Measurements from ENCODE around the gene HABP4.

Gene HABP4

DNA sequence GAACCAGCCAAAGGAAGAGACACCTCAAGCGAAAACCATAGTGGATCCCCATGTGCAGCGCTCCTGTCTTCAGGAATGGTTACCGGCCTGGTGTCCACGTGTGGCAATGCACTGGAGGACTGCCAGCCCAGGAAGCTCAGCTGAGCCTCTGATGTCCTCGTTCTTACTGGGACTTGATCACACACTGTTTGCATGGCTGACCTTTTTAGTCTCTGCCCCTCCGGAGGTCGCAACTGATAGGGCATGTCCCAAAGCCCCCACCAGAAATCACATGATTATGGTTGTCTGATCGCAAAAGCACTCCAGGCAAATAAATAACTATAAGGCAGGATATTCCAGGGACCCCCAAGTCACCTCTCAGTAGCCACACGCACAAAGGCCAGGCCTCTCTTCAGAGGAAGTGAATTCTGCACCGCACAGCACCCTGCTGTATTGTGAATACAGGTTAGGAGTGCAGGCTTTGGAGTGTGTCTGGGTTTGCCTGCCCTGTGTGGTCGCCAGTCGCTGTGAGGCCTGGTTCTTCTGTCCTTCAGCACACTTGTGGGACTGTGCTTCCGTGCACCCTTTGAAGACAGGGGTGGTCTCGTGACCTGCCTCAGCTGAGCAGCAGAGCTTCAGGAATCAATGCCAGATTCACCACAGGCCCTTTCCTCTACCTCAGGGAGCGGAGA is 13.4 kb upstream of the HABP4 start:
- FAIRE-seq: no peak

DNA sequence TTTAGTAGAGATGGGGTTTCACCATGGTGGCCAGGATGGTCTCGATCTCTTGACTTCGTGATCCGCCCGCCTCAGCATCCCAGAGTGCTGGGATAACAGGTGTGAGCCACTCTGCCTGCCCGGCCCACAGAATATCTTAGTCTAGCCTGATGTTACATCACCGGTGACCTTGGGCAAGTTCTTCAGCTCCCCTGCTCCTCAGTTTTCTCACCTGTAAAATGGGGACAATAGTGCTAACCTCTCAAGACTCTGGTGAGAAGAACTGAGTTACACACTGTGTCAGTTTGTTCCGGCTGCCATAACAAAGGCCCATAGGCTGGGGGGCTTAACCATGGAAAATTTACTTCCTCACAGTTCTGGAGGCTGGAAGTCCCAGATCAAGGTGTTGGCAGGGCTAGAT is 12.5 kb upstream of the HABP4 start:
- FAIRE-seq: no peak

GRCh38 chr9:96440671-96441199 is 9.2 kb upstream of the HABP4 start:
- no peak for FAIRE-seq

DNA sequence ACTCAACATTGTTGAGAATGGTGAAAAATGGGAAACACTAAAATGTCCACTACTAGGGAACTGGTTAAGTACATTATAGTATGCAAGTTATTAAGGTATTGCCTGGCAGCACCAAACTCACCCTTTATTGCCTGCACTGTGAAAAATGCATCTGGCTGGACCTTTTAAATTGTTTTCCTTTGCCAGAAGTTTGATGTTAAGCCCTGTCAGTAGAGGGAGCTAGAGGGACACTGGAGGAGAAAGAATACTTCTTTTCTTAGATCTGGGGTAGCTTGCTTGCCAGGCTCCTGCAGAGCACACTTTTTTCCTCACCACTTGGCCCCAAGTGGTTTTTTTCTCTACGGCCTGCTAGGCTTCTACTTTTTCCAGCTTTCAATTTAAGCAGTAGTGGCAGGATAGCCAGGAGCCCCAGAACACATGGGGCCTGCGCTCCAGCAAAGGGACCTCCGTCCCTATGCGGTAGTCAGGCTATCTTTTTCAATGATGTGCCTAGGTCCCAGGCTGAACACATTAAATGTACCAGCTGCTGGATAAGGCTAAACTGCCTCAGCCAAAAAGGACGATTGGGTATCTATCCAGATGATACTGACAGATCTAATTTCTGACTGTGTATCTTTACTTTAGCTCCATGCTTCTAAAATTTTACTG is 8.0 kb upstream of the HABP4 start:
- FAIRE-seq: no peak

DNA sequence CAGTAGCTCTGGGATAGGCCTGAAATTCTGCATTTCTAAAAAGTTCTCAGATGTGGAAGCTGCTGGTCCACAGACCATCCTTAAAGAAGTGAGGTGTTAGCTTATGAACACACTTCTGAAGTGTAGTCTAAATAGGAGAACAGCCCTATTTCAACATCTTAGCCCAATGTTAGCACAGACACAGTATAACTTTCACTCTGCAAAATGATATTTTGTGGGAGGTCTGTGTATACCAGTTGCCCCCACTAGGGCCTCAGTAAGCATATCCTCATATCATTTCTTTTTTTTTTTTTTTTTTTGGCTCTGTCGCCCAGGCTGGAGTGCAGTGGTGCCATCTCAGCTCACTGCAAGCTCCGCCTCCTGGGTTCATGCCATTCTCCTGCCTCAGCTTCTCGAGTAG is 7.5 kb upstream of the HABP4 start:
- no peak for FAIRE-seq

- no peak for FAIRE-seq
Observed at GRCh38 chr9:96447406-96447805, 2.6 kb upstream of the HABP4 start.

- FAIRE-seq: no peak
Observed at GRCh38 chr9:96448546-96449170, 1.3 kb upstream of the HABP4 start.

DNA sequence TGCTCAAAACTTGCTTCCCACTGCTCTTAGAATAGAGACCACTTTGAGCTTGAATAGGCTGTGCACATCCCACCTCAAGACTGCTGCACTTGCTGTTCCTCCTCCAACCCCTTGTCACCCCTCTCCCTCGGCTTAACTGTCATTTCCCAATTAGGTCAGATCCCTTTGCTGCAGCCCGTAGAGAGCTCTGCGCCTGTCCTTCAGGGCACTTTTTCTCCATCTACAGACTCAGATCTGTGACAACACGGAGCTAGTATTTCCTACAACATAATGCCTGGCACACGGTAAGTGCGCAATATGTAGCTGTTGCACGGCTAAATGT is 485 bp upstream of the HABP4 start:
- FAIRE-seq: no peak

GRCh38 chr9:96450613-96451528 is 902 bp downstream of the HABP4 start:
- no peak for FAIRE-seq

DNA sequence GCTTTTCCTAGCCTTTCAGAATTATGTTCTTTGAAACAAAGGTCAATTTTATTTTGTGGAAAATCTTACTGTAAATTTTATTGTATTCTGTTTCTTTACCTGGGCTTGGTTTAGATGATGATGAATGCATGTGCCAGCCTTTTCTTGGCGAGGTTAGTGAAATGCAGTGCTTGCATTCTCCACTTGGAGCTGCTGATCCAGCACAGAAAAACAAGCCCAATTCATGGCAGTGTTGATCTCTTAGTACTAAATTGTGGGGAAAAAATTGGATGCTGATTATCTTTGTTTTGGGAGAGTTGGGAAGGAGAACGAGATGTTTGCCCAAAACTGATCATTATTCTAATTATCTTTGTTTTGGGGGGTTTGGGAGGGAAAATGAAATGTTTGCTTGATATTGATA is 3.7 kb downstream of the HABP4 start:
- FAIRE-seq: no peak

GRCh38 chr9:96457266-96457665 is 7.3 kb downstream of the HABP4 start:
- no peak for FAIRE-seq

DNA sequence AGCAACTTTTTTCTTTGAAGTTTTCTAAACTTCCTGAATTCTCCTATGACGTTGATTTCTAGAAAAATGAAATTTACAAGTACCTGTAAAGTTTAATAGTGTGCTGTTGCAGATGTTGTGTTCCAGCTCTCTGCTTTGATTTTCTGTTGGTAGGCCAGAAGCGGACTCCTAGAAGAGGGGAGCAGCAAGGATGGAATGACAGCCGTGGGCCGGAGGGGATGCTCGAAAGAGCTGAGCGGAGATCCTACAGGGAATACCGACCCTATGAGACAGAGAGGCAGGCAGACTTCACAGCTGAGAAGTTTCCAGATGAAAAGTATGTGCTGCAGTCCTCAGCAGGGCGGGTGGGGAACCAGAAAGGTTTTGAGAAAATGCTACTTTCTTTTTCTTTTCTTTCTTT is 8.3 kb downstream of the HABP4 start:
- no peak for FAIRE-seq

DNA sequence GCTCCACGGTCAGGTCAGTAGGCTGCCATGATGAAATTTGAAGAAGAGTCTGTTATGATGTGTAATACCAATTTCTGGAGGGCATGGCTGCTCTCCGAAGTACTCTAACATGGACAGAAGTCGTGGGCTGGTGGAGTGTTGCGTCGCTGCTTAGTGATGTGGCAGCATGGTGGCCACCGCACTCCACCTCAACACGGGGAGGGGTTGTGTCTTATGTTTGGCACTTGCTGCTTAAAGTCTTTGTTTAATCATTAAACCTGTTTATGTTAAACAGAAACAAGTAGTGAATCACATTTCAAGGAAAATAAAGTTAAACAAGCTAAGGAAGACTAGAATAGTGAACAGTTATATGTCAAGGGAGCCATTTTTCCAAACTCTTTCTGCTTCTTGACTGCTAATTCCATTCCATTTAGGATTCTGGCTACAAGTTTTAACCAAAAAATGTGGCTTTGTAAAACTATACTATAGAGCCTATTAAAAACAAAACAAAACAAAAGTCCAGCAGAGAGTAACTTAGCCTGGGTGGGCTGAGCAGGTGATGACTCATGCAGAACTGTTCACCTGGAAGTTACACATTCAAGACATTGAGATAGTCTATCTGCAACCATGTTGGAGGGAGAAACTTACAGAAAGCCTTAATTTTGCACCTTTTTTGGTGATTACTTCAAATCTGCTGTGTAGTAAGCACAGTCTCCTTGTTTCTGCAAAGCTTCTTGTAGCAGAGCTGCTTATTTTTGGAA is 9.5 kb downstream of the HABP4 start:
- no peak for FAIRE-seq

DNA sequence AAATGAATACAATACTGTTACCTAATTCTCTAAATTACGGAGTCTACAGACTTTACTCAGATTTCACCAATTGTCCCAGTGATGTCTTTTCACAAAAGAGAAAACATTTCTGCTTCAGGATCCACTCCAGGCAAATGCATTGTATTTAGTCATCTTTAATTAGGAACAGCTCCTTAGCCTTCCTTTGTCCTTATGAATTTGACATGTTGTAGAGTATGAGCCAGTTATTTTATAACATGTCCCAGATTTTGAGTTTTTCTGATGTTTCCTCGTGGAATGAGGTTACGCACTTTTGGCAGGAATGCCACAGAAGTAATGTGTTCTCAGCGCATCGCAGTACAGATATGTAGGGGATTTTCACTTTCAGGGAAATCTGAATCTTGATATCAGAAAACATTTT is 10.5 kb downstream of the HABP4 start:
- peak; percentile 71 for FAIRE-seq

DNA sequence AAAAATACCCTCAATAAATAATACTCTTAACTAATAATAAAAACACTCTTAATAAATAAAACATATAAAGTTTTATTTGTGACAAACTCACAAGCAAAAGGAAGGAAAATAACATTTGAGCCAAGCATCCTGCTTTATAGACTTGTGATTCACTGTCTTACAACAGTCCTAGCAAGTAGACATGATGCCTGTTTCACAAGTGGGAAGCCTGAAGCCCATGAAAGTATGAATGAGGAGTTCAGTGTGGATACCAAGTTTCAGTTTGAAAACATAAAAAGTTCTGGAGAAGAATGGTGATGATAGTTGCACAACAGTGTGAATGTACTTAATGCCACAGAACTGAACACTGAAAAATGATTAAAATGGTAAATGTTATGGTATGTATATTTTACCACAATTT is 10.9 kb downstream of the HABP4 start:
- FAIRE-seq: no peak

GRCh38 chr9:96461336-96461735 is 11.4 kb downstream of the HABP4 start:
- no peak for FAIRE-seq

- no peak for FAIRE-seq
Observed at GRCh38 chr9:96462541-96462940, 12.6 kb downstream of the HABP4 start.

GRCh38 chr9:96464426-96464825 is 14.5 kb downstream of the HABP4 start:
- no peak for FAIRE-seq

GRCh38 chr9:96467784-96468183 is 17.8 kb downstream of the HABP4 start:
- no peak for FAIRE-seq

- no peak for FAIRE-seq
Observed at GRCh38 chr9:96476013-96476412, 26.0 kb downstream of the HABP4 start.

GRCh38 chr9:96476591-96476990 is 26.6 kb downstream of the HABP4 start:
- no peak for FAIRE-seq

DNA sequence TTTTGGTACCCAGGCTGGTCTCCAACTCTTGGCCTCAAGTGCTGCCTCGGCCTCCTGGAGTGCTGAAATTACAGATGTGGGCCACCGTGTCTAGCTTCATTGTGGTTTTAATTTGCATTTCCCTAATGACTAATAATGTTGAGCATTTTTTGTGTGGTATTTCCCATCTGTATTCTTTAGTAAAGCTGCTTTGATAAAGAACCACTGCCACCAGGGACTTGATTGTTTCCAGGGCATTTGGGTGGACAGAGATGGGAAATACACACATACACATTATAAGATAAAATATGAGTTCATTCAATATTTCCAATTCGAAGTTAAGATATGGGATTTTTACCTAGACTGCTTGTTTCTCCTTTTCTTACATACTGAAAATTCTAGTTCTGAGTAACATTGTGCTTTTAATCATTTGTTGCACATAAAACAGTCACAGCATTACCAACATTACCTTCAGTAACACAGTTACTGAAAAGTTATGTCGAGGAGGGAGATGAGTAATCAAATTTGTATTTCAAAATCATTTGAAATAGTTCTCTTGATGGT is 28.9 kb downstream of the HABP4 start:
- no peak for FAIRE-seq

All from endometrium (tissue), 2 donors.